DOHH2 (cell line): ENCODE data around the gene SLC6A11.

Source experiments
- H3F3A ChIP-seq: fragments of 200-600 bp; sonication (generic), shearing (Covaris generic); 2 replicates; pipeline ENCODE4 v1.6.0; 2016; ENCODE audit warnings: antibody characterized with exemption, mild to moderate bottlenecking; ENCODE audit not compliant: control insufficient read depth, insufficient read depth
- H3K27ac ChIP-seq: fragments of 200-600 bp; sonication (generic); 2 replicates; pipeline ENCODE4 v1.5.1; 2014; ENCODE audit warnings: low read depth, mild to moderate bottlenecking, low read length, moderate library complexity
- H3K27me3 ChIP-seq: fragments of 200-600 bp; sonication (generic); 2 replicates; pipeline ENCODE4 v1.6.1; 2014; ENCODE audit warnings: mild to moderate bottlenecking, low read length, mixed read lengths; ENCODE audit not compliant: control insufficient read depth
- H3K36me3 ChIP-seq: fragments of 200-600 bp; sonication (generic); 2 replicates; pipeline ENCODE4 v1.6.1; 2014; ENCODE audit warnings: mild to moderate bottlenecking, low read length, moderate library complexity, mixed read lengths; ENCODE audit not compliant: control insufficient read depth
- H3K4me1 ChIP-seq: fragments of 200-600 bp; sonication (generic); 2 replicates; pipeline ENCODE4 v1.6.1; 2014; ENCODE audit warnings: mild to moderate bottlenecking, low read length, mixed read lengths; ENCODE audit not compliant: control insufficient read depth
- H3K4me2 ChIP-seq: fragments of 200-600 bp; sonication (generic); 2 replicates; pipeline ENCODE4 v1.6.0; 2014; ENCODE audit warnings: mild to moderate bottlenecking, low read length, moderate library complexity
- H3K4me3 ChIP-seq: fragments of 200-600 bp; sonication (generic); 2 replicates; pipeline ENCODE4 v1.5.1; 2014; ENCODE audit warnings: mild to moderate bottlenecking, low read length, mixed read lengths
- H3K79me2 ChIP-seq: fragments of 200-600 bp; sonication (generic); 2 replicates; pipeline ENCODE4 v1.6.1; 2014; ENCODE audit warnings: mild to moderate bottlenecking, low read length, mixed read lengths; ENCODE audit not compliant: control insufficient read depth
- H3K9me2 ChIP-seq: fragments of 200-600 bp; sonication (generic); replicated peaks from 2 replicates; pipeline ENCODE4 v1.6.1; 2014; ENCODE audit warnings: mild to moderate bottlenecking, low read length, mixed read lengths; ENCODE audit not compliant: control insufficient read depth
- H3K9me3 ChIP-seq: fragments of 200-600 bp; sonication (generic); 2 replicates; pipeline ENCODE4 v1.6.1; 2014; ENCODE audit warnings: antibody characterized with exemption, low read length, mixed read lengths; ENCODE audit not compliant: control insufficient read depth, insufficient read depth
- H4K20me1 ChIP-seq: fragments of 200-600 bp; sonication (generic); 2 replicates; pipeline ENCODE4 v1.6.0; 2014; ENCODE audit warnings: low read depth, mild to moderate bottlenecking, antibody characterized with exemption, low read length, moderate library complexity; ENCODE audit not compliant: control insufficient read depth, insufficient read depth
- CTCF ChIP-seq: fragments of 200-600 bp; sonication (generic); IDR thresholded peaks from one replicate; pipeline ENCODE4 v1.5.1; 2014; ENCODE audit warnings: antibody characterized with exemption, mild to moderate bottlenecking, low read depth, low read length; ENCODE audit not compliant: poor library complexity, severe bottlenecking
- EZH2phosphoT487 ChIP-seq: fragments of 200-600 bp; sonication (generic); IDR thresholded peaks from 2 replicates; pipeline ENCODE4 v1.6.1; 2017; ENCODE audit warnings: borderline replicate concordance, mild to moderate bottlenecking, antibody characterized with exemption, low read length, moderate library complexity, mixed read lengths

The SLC6A11 gene

DNA sequence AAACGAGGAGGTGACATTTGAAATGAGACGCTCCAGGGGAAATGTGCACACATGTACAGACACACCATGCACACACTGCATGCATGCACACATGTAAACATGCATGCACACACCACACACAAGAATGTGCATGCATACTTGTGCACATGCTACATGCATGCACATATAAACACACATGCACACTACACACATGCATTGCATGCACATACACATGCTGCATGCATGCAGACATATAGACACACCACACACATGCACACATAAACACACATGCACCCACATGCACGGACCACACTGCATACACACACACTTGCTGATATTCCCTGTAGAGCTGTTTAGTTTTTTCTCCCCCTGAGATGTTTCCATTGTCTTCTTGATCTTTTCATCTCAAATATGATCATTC is 138.7 kb downstream of the SLC6A11 start:
- Histone ChIP-seq H3K4me3 (no peak overlapping the region), H4K20me1 (no peaks in the 10 kb centered on the region), H3K27ac (no peak overlapping the region), H3K79me2 (no peaks in the 10 kb centered on the region), H3K9me2 (no peaks in the 10 kb centered on the region), H3K4me1 (no peaks in the 10 kb centered on the region), H3F3A (no peaks in the 10 kb centered on the region), H3K27me3 (no peaks in the 10 kb centered on the region), H3K4me2 (no peak overlapping the region), H3K36me3 (no peaks in the 10 kb centered on the region), H3K9me3 (no peaks in the 10 kb centered on the region)
- TF ChIP-seq EZH2phosphoT487, result no peak
- no peak for TF ChIP-seq CTCF

DNA sequence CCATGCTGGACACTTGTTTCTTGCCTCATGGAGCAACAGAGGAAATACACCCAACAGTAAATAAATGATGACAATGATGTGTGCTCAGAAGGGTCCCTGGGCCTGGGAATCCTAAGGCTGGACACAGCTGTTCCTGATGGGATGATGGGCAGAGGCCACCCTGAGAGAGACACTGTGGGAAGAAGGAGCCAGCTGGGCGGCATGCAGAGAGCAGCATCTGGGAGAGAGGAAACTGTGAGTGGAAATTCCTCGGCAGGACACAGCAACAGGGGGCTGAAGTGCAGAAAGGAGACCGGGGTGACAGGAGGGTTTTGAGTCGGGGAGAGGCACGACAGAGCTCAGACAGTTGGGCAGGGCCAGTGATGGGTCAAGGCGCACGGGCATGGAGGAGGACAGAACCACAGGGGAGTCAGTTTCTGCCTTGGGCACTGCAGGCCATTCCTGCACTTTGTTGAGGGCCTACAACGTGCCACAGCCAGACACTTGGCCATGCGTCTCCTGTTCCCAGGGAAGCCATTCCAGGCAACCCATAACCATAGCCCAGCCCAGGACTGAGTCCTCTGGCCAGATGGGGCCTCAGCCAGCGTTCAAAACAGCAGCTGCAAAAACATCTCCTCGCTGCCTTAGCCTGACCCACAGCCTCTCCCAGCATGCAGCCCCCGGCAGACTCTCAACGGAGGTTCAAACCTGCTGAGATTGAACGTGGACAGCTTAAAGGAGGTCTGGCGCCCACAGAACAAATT is 139.9 kb downstream of the SLC6A11 start:
- no peaks in the 10 kb centered on the region for H3K4me1 ChIP-seq
- H3K4me2 ChIP-seq, result no peak overlapping the region
- no peaks in the 10 kb centered on the region for H4K20me1 ChIP-seq
- H3K27me3 ChIP-seq, result no peaks in the 10 kb centered on the region
- no peaks in the 10 kb centered on the region for H3K79me2 ChIP-seq
- H3K27ac ChIP-seq, result no peak overlapping the region
- no peaks in the 10 kb centered on the region for H3K36me3 ChIP-seq
- no peaks in the 10 kb centered on the region for H3K9me2 ChIP-seq
- H3F3A ChIP-seq, result no peaks in the 10 kb centered on the region
- TF ChIP-seq EZH2phosphoT487 (no peak), CTCF (no peak)
- no peaks in the 10 kb centered on the region for H3K9me3 ChIP-seq
- H3K4me3 ChIP-seq, result no peak overlapping the region

DNA sequence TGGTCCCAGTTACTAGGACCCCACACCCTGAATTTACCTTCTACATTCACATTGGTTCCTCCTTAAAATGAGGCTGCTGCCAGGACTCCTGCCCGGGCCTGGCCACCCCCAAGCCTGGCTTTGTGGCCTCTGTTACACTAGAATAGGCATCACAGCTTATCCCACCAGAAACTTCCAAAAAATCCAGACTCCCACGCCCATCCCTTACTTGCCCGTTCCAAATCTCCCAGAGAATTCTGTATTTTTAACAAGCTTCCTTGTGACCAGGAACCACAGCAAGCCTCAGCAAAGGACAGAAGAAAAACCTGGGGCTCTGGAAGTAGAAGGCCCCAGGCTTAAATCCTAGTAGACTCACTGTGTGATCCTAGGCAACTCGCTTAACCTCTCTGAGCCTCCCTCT is 140.5 kb downstream of the SLC6A11 start:
- H3F3A ChIP-seq, result no peaks in the 10 kb centered on the region
- no peaks in the 10 kb centered on the region for H3K27me3 ChIP-seq
- H3K4me1 ChIP-seq, result no peaks in the 10 kb centered on the region
- no peak overlapping the region for H3K4me2 ChIP-seq
- H3K27ac ChIP-seq, result no peak overlapping the region
- H3K79me2 ChIP-seq, result no peaks in the 10 kb centered on the region
- H3K4me3 ChIP-seq, result no peak overlapping the region
- TF ChIP-seq EZH2phosphoT487, result no peak
- TF ChIP-seq CTCF, result no peak
- no peaks in the 10 kb centered on the region for H3K9me2 ChIP-seq
- H4K20me1 ChIP-seq, result no peaks in the 10 kb centered on the region
- H3K9me3 ChIP-seq, result no peaks in the 10 kb centered on the region
- no peaks in the 10 kb centered on the region for H3K36me3 ChIP-seq
